ENCODE results near the gene KCNN2. TPM values are rescaled to one million over a fixed set of nuclear protein-coding genes. Genes with fewer than 3 reads are reported as not detected.

Gene KCNN2
- total and polyA plus RNA-seq, 9 of the 15 experiments (the other 6 are each of a cell fraction or from before 2014, with no cell fraction given): 0.07 TPM; not detected in 8

DNA sequence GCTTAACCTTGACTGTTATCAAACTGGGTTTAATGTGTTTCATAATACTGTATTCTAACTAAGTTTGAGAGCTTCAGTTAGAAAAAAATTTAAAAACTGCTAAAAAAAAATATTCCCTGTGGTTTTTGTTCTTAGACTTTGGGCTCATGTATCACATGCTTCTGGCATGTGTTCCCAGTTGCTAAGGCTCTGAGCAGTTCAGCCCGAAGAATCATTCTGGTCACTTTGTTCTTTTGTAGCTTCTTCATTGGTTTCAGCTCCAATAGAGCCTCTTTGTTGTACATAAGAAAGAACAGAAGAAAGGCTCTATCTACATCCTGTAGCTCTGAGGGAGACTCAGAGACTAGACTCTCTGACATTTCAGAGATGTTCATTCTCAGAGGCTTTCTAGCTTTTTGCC, 25.6 kb downstream of the KCNN2 start:
- Histone ChIP-seq H3K36me3 (ENCODE audit: control insufficient read depth, insufficient read depth, low read length) (no peaks in the 10 kb centered on the region), H3K79me2 (ENCODE audit: control insufficient read depth, insufficient read depth, low read length) (no peaks in the 10 kb centered on the region), H4K20me1 (replicated peaks; ENCODE audit: control insufficient read depth, insufficient read depth, low read length) (no peaks in the 10 kb centered on the region), H3K9me3 (replicated peaks; ENCODE audit: control insufficient read depth, insufficient read depth, low read depth, low read length) (no peaks in the 10 kb centered on the region), H3K4me2 (ENCODE audit: insufficient read depth, low read length) (no peak overlapping the region), H3K27me3 (ENCODE audit: control insufficient read depth in 2 of 2, insufficient read depth in 2 of 2, low read length in 2 of 2) (no peaks in the 10 kb centered on the region), H3K4me3 (no peak overlapping the region), H2AFZ (ENCODE audit: low read depth, low read length) (no peak overlapping the region), H3K27ac (ENCODE audit: extremely low read depth, low read depth, low read length) (no peak overlapping the region), H3K9me1 (ENCODE audit: control insufficient read depth, insufficient read depth, low read length) (no peaks in the 10 kb centered on the region), H3K9ac (ENCODE audit: insufficient read depth in 1 of 2, low read depth in 2 of 2, low read length in 2 of 2) (no peak overlapping the region), H3K4me1 (replicated peaks in 1 of 2; ENCODE audit: control insufficient read depth in 2 of 2, insufficient read depth in 2 of 2, low read length in 2 of 2) (no peaks in the 10 kb centered on the region)
- in situ Hi-C loops (cut with MboI): no loop called here
- FAIRE-seq (no peak), DNase-seq (ENCODE audit: extremely low read depth in 1 of 4, low spot score in 3 of 4) (no peak), ATAC-seq (no peak)
- intact Hi-C loops (cut with micrococcal nuclease): no loop called here
- POLR2A ChIA-PET: no interaction called here
- no TSS peak for BruUV-seq (replicated peaks)
- CTCF ChIA-PET (ENCODE audit: low intra/inter-chr PET ratio): no interaction called here
- TF ChIP-seq TARDBP (IDR thresholded peaks at IDR 0.05) (no peak), CHCHD3 (CRISPR knock-in tag; IDR thresholded peaks at IDR 0.05) (no peak), ZNF830 (CRISPR knock-in tag; IDR thresholded peaks at IDR 0.05) (no peak), ZNF282 (CRISPR knock-in tag; IDR thresholded peaks at IDR 0.05) (no peak), ZNF143 (CRISPR knock-in tag; IDR thresholded peaks at IDR 0.05) (no peak), BDP1 (IDR thresholded peaks at IDR 0.05; ENCODE audit: insufficient read depth, insufficient read length) (no peak), ZNF584 (CRISPR knock-in tag; IDR thresholded peaks at IDR 0.05; ENCODE audit: low read depth) (no peak), ZNF707 (CRISPR knock-in tag; conservative IDR thresholded peaks at IDR 0.05) (no peak), TSC22D4 (tag; IDR thresholded peaks at IDR 0.05) (no peak), GATAD2A (IDR thresholded peaks at IDR 0.05) (no peak)
- TF ChIP-seq, protein P1, sequence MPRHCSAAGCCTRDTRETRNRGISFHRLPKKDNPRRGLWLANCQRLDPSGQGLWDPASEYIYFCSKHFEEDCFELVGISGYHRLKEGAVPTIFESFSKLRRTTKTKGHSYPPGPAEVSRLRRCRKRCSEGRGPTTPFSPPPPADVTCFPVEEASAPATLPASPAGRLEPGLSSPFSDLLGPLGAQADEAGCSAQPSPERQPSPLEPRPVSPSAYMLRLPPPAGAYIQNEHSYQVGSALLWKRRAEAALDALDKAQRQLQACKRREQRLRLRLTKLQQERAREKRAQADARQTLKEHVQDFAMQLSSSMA (CRISPR knock-in tag; IDR thresholded peaks at IDR 0.05): no peak
- WGBS (ENCODE audit: insufficient coverage, low coverage, missing lambda C conversion rate): 0% methylated on average over 1 of the region's 1 CpG

Data from K562 (cell line).